Endothelial cell of umbilical vein (primary cell): Measurements from ENCODE around the gene CLDN5. TPM values are rescaled to one million over a fixed set of nuclear protein-coding genes. Genes with fewer than 3 reads are reported as not detected.

Source experiments
- BruUV-seq: library from RNA; stranded (reverse); fragments of 400-500 nt; replicated peaks from 2 replicates; lab custom pipeline; 2021; lab: Mats Ljungman, UMichigan
- CTCF ChIA-PET: fragments of 300-600, 350-600 bp; sonication (Branson Sonifier 250); formaldehyde crosslinking; loops from one replicate; lab custom pipeline; 2021; ENCODE audit warnings: antibody characterized with exemption, inconsistent platforms; lab: Charles Lee
- POLR2A ChIA-PET: fragments of 300-600, 350-600 bp; sonication (Branson Sonifier 250); formaldehyde crosslinking; loops from one replicate; lab custom pipeline; 2021; ENCODE audit warnings: antibody characterized with exemption, inconsistent platforms; lab: Charles Lee
- DNase-seq: peaks from one replicate; pipeline ENCODE4 v3.0.0-alpha.2; 2011; ENCODE audit warnings: low read depth, low spot score
- FAIRE-seq: peaks from 2 replicates; lab custom pipeline; 2011; peaks lifted over from hg19 to GRCh38; lab: Jason Lieb, UNC
- H2AFZ ChIP-seq: 2 replicates; pipeline ENCODE4 v1.6.0; 2012; ENCODE audit warnings: low read depth, low read length, control low read depth, inconsistent platforms
- H3K27ac ChIP-seq: 2 replicates; pipeline ENCODE4 v1.5.1; 2011; ENCODE audit warnings: low read depth, mild to moderate bottlenecking, control low read depth, low read length, moderate library complexity; ENCODE audit not compliant: insufficient read depth
- H3K27me3 ChIP-seq, 2 experiments: 2 replicates each; pipeline versions ENCODE4 v1.6.0 to v1.6.1; 2011; ENCODE audit warnings: low read length in 2 of 2, mixed read lengths in 1 of 2; ENCODE audit not compliant: control insufficient read depth in 2 of 2, insufficient read depth in 2 of 2
- H3K36me3 ChIP-seq, 2 experiments: 2 replicates in 1 of 2; 3 replicates in 1 of 2; pipeline ENCODE4 v1.5.1; 2011; ENCODE audit warnings: low read length in 2 of 2, mild to moderate bottlenecking in 1 of 2, moderate library complexity in 1 of 2; ENCODE audit not compliant: control insufficient read depth in 2 of 2, insufficient read depth in 2 of 2; ENCODE audit errors: extremely low read depth in 1 of 2
- H3K4me1 ChIP-seq: 3 replicates; pipeline ENCODE4 v1.5.1; 2011; ENCODE audit warnings: mild to moderate bottlenecking, low read length; ENCODE audit not compliant: control insufficient read depth, insufficient read depth; ENCODE audit errors: extremely low read depth
- H3K4me2 ChIP-seq: 2 replicates; pipeline ENCODE4 v1.6.1; 2011; ENCODE audit warnings: low read length, control low read depth, mixed read lengths; ENCODE audit not compliant: insufficient read depth
- H3K4me3 ChIP-seq, 3 experiments: fragments of 200-600 bp in 1 of 3; sonication (generic), shearing (Covaris generic) in 1 of 3; replicated peaks in 1 of 3; 2 replicates each; pipeline ENCODE4 v1.5.1; 2011 to 2016; ENCODE audit warnings: control low read depth in 3 of 3, low read length in 3 of 3, mild to moderate bottlenecking in 2 of 3, inconsistent platforms in 1 of 3, low read depth in 1 of 3, moderate library complexity in 1 of 3; ENCODE audit not compliant: insufficient read depth in 1 of 3
- H3K79me2 ChIP-seq: 2 replicates; pipeline ENCODE4 v1.6.0; 2012; ENCODE audit warnings: low read length, inconsistent platforms; ENCODE audit not compliant: control insufficient read depth, insufficient read depth
- H3K9ac ChIP-seq: replicated peaks from 2 replicates; pipeline ENCODE3; 2011; ENCODE audit warnings: low read length, control low read depth; ENCODE audit not compliant: insufficient read depth; ENCODE audit errors: extremely low read depth
- H3K9me1 ChIP-seq: replicated peaks from 3 replicates; pipeline ENCODE4 v1.6.0; 2011; ENCODE audit warnings: mild to moderate bottlenecking, low read length; ENCODE audit not compliant: control insufficient read depth, insufficient read depth; ENCODE audit errors: extremely low read depth
- H3K9me3 ChIP-seq: replicated peaks from 2 replicates; pipeline ENCODE4 v1.5.1; 2012; ENCODE audit warnings: low read length, inconsistent platforms; ENCODE audit not compliant: control insufficient read depth, insufficient read depth
- H4K20me1 ChIP-seq: replicated peaks from 2 replicates; pipeline ENCODE3; 2011; ENCODE audit warnings: mild to moderate bottlenecking, low read length; ENCODE audit not compliant: control insufficient read depth, insufficient read depth; ENCODE audit errors: extremely low read depth
- CTCF ChIP-seq, 2 donors: IDR thresholded peaks; 1 replicate in 1 of 2; 2 replicates in 1 of 2; pipeline ENCODE4 v1.5.1; 2011; ENCODE audit warnings: low read length in 2 of 2, mild to moderate bottlenecking in 2 of 2, moderate library complexity in 2 of 2, control low read depth in 1 of 2, inconsistent platforms in 1 of 2, low read depth in 1 of 2; ENCODE audit not compliant: insufficient read depth in 1 of 2; ENCODE audit errors: extremely low read depth in 1 of 2
- EZH2 ChIP-seq: IDR thresholded peaks from 2 replicates; pipeline ENCODE4 v1.6.1; 2012; ENCODE audit warnings: borderline replicate concordance, low read depth, mild to moderate bottlenecking, moderate library complexity, low read length, inconsistent platforms; ENCODE audit not compliant: severe bottlenecking
- FOS ChIP-seq: IDR thresholded peaks from 2 replicates; pipeline ENCODE4 v1.6.1; 2011; ENCODE audit warnings: mild to moderate bottlenecking, low read length, moderate library complexity, borderline replicate concordance; ENCODE audit not compliant: insufficient read depth
- GATA2 ChIP-seq: IDR thresholded peaks from 2 replicates; pipeline ENCODE4 v1.7.0; 2011; ENCODE audit warnings: low read depth, mild to moderate bottlenecking, moderate library complexity, mixed read lengths, low read length; ENCODE audit not compliant: insufficient read length, insufficient read depth
- JUN ChIP-seq: IDR thresholded peaks from 2 replicates; pipeline ENCODE4 v1.6.1; 2011; ENCODE audit warnings: borderline replicate concordance, low read depth; ENCODE audit not compliant: insufficient read length, insufficient read depth
- MAX ChIP-seq: IDR thresholded peaks from 2 replicates; pipeline ENCODE4 v1.6.1; 2011; ENCODE audit not compliant: insufficient read depth, insufficient read length
- MYC ChIP-seq: IDR thresholded peaks from one replicate; pipeline ENCODE4 v1.6.1; 2011; ENCODE audit warnings: mild to moderate bottlenecking, low read depth, low read length
- POLR2A ChIP-seq: IDR thresholded peaks from 2 replicates; pipeline ENCODE4 v1.6.1; 2012; ENCODE audit warnings: low read depth, mild to moderate bottlenecking, control low read depth, low read length
- POLR2AphosphoS5 ChIP-seq: IDR thresholded peaks from 2 replicates; pipeline ENCODE4 v1.6.1; 2012; ENCODE audit warnings: low read depth, mild to moderate bottlenecking, control low read depth, low read length, moderate library complexity; ENCODE audit not compliant: insufficient read depth
- dilution Hi-C: fragments of 300-500 bp; cut with MboI; formaldehyde crosslinking; loops from one replicate; pipeline ENCODE4 v1.15.0; 2019; ENCODE audit warnings: low sequenced_read_pairs; ENCODE audit not compliant: extremely low pct_ligation_motif_present
- intact Hi-C: fragments of 100-400 bp; cut with micrococcal nuclease; formaldehyde crosslinking; loops from one replicate; pipeline ENCODE4 v1.10.0; 2022
- polyA plus RNA-seq, 4 experiments: library from polyadenylated mRNA; depleted of rRNA in 3 of 4; stranded (reverse) in 3 of 4; unstranded in 1 of 4; fragments of >200 nt; gene quantifications; 2 replicates each; pipeline versions ENCODE4 v1.2.1 to v1.2.3, GENCODE V29; 2011 to 2012; ENCODE audit warnings: missing spikeins in 1 of 4
- total RNA-seq: library from RNA; stranded (reverse); gene quantifications from 2 replicates; pipeline ENCODE4 v1.2.3, GENCODE V29; 2021

Gene CLDN5
- total and polyA plus RNA-seq, 2 donors (not counting 3 experiments of a cell fraction or from before 2014, with no cell fraction given), result 198 to 252 TPM

GRCh38 chr22:19509923-19510322 lies 14.3 kb downstream of the CLDN5 start:
- TF ChIP-seq POLR2AphosphoS5 (no peak), MAX (no peak), GATA2 (no peak), EZH2 (no peak), POLR2A (no peak), MYC (no peak), FOS (no peak), CTCF (IDR thresholded peaks at IDR 0.05; ENCODE audit: extremely low read depth in 1 of 2, insufficient read depth in 1 of 2, low read depth in 1 of 2, low read length in 2 of 2) (no peak), JUN (no peak)
- Histone ChIP-seq H3K9me1 (no peaks in the 10 kb centered on the region), H3K36me3 (no peaks in the 10 kb centered on the region), H3K9me3 (no peaks in the 10 kb centered on the region), H3K9ac (no peak overlapping the region), H3K27me3 (no peaks in the 10 kb centered on the region), H3K4me1 (no peaks in the 10 kb centered on the region), H3K79me2 (no peaks in the 10 kb centered on the region), H4K20me1 (no peaks in the 10 kb centered on the region), H3K27ac (no peak overlapping the region), H3K4me3 (no peak overlapping the region), H3K4me2 (no peak overlapping the region), H2AFZ (no peak overlapping the region)
- BruUV-seq, result no TSS peak
- POLR2A ChIA-PET, result no interaction called here
- intact Hi-C loops, result no loop called here
- dilution Hi-C loops, result no loop called here
- no peak for FAIRE-seq
- DNase-seq, result no peak
- CTCF ChIA-PET, result interaction anchor here (1.0 to 1.2 kb wide), 5 partner anchors 11 to 120 kb away, joined by 4 to 8 read pairs (median 5); no protein-coding TSS in a partner anchor
